H1 (cell line): ENCODE results near the gene SYDE2.

ENCODE experiments used
- CHD2 ChIP-seq: IDR thresholded peaks from 2 replicates; pipeline ENCODE4 v1.6.1; 2012; ENCODE audit warnings: low read length, improper control_type of control experiment
- KDM1A ChIP-seq: fragments of 200-600, 300-600 bp; sonication (generic); IDR thresholded peaks from 2 replicates; pipeline ENCODE4 v1.7.1; 2016; ENCODE audit warnings: mild to moderate bottlenecking, low read length, borderline replicate concordance
- POLR2A ChIP-seq, 2 experiments: IDR thresholded peaks; 1 replicate in 1 of 2; 2 replicates in 1 of 2; pipeline ENCODE4 v1.6.1; 2011; ENCODE audit warnings: low read depth in 2 of 2, low read length in 2 of 2, mild to moderate bottlenecking in 2 of 2; ENCODE audit errors: control extremely low read depth in 1 of 2
- TBP ChIP-seq: IDR thresholded peaks from 2 replicates; pipeline ENCODE4 v1.6.1; 2011; ENCODE audit warnings: low read depth, low read length, improper control_type of control experiment
- TEAD4 ChIP-seq: IDR thresholded peaks from 2 replicates; pipeline ENCODE4 v1.6.1; 2012; ENCODE audit warnings: low read depth, low read length, inconsistent platforms, mixed read lengths
- TF ChIP-seq, protein P1 (sequence below), 3 experiments: IDR thresholded peaks; 1 replicate in 2 of 3; 2 replicates in 1 of 3; pipeline versions ENCODE4 v1.5.1 to v1.6.1; 2011; ENCODE audit warnings: low read length in 3 of 3, mild to moderate bottlenecking in 3 of 3, inconsistent platforms in 2 of 3, low read depth in 1 of 3, moderate library complexity in 1 of 3; ENCODE audit not compliant: insufficient read depth in 1 of 3; ENCODE audit errors: control extremely low read depth in 1 of 3

GRCh38 chr1:85178396-85178795 lies 22.4 kb downstream of the SYDE2 start:
- no peak for TF ChIP-seq KDM1A
- TF ChIP-seq TEAD4, result no peak
- TF ChIP-seq POLR2A (IDR thresholded peaks at IDR 0.05; ENCODE audit: control extremely low read depth in 1 of 2, low read depth in 2 of 2, low read length in 2 of 2), result no peak
- no peak for TF ChIP-seq TBP
- TF ChIP-seq, protein P1, sequence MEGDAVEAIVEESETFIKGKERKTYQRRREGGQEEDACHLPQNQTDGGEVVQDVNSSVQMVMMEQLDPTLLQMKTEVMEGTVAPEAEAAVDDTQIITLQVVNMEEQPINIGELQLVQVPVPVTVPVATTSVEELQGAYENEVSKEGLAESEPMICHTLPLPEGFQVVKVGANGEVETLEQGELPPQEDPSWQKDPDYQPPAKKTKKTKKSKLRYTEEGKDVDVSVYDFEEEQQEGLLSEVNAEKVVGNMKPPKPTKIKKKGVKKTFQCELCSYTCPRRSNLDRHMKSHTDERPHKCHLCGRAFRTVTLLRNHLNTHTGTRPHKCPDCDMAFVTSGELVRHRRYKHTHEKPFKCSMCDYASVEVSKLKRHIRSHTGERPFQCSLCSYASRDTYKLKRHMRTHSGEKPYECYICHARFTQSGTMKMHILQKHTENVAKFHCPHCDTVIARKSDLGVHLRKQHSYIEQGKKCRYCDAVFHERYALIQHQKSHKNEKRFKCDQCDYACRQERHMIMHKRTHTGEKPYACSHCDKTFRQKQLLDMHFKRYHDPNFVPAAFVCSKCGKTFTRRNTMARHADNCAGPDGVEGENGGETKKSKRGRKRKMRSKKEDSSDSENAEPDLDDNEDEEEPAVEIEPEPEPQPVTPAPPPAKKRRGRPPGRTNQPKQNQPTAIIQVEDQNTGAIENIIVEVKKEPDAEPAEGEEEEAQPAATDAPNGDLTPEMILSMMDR (IDR thresholded peaks at IDR 0.05; ENCODE audit: control extremely low read depth in 1 of 3, insufficient read depth in 1 of 3, low read depth in 1 of 3, low read length in 3 of 3), result no peak
- no peak for TF ChIP-seq CHD2
